H1 (cell line): ENCODE measurements around the gene INVS. TPM values are rescaled to one million over a fixed set of nuclear protein-coding genes. Genes with fewer than 3 reads are reported as not detected.

Experiments used
- KDM1A ChIP-seq: fragments of 200-600, 300-600 bp; sonication (generic); IDR thresholded peaks from 2 replicates; pipeline ENCODE4 v1.7.1; 2016; ENCODE audit warnings: mild to moderate bottlenecking, low read length, borderline replicate concordance
- RBBP5 ChIP-seq: IDR thresholded peaks from 2 replicates; pipeline ENCODE4 v1.7.1; 2012; ENCODE audit warnings: low read depth, mild to moderate bottlenecking, inconsistent platforms, low read length, moderate library complexity, borderline replicate concordance
- polyA plus RNA-seq, 7 experiments: library from polyadenylated mRNA; depleted of rRNA in 3 of 7; stranded (reverse) in 5 of 7; unstranded in 2 of 7; fragments of >200 nt in 5 of 7; fragments of 200-250 nt in 2 of 7; gene quantifications; 1 replicate in 5 of 7; 2 replicates in 1 of 7; 4 replicates in 1 of 7; pipeline versions ENCODE4 v1.2.1 to v1.2.3, GENCODE V29; 2011 to 2013; ENCODE audit warnings: missing spikeins in 2 of 7, mixed read lengths in 2 of 7
- total RNA-seq: library from RNA; stranded (reverse); fragmentation: NEBNext Ultra II Directional; extraction: Animal tissue kit (Norgen Biotek cat#: 25700); gene quantifications from 2 replicates; pipeline ENCODE4 v1.2.1, GENCODE V29; 2021
- TF ChIP-seq, protein P1 (sequence below): IDR thresholded peaks from 2 replicates; pipeline ENCODE4 v1.6.1; 2012; ENCODE audit warnings: inconsistent platforms
- TF ChIP-seq, protein P2 (sequence below): IDR thresholded peaks from 2 replicates; pipeline ENCODE4 v1.6.1; 2011; ENCODE audit warnings: low read length, improper control_type of control experiment

Gene INVS
- total and polyA plus RNA-seq, 2 of the 8 experiments (the other 6 are each of a cell fraction or from before 2014, with no cell fraction given): 4.1 to 6.9 TPM

DNA sequence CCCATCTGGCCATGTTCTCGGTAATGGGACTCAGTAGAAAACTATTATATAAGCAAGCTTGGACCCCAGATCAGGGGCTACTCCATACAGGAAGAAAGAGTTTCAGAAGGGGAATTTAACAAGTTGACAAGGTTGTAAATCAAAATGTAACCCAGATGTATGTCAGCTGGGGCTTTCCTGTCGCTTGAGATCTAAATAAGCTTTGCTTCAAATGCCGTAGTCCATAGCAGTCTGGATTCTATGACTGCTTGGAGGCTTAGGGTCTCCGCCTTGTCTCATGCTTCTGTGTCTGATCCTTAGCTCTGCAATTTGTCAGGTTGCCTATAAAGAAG, 183.3 kb downstream of the INVS start (continued):
- TF ChIP-seq, protein P1, sequence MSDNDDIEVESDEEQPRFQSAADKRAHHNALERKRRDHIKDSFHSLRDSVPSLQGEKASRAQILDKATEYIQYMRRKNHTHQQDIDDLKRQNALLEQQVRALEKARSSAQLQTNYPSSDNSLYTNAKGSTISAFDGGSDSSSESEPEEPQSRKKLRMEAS: no peak
- TF ChIP-seq KDM1A: no peak
- TF ChIP-seq RBBP5: no peak
- TF ChIP-seq, protein P2, sequence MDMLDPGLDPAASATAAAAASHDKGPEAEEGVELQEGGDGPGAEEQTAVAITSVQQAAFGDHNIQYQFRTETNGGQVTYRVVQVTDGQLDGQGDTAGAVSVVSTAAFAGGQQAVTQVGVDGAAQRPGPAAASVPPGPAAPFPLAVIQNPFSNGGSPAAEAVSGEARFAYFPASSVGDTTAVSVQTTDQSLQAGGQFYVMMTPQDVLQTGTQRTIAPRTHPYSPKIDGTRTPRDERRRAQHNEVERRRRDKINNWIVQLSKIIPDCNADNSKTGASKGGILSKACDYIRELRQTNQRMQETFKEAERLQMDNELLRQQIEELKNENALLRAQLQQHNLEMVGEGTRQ: no peak
- TF ChIP-seq, all 59 proteins: peak for 0
